ENCODE results near the gene BORCS6. TPM values are rescaled to one million over a fixed set of nuclear protein-coding genes. Genes with fewer than 3 reads are reported as not detected.

Gene BORCS6
- total and polyA plus RNA-seq, 2 of the 13 experiments (the other 11 are each of a cell fraction or from before 2014, with no cell fraction given) = 2.0 to 5.1 TPM

GRCh38 chr17:8210761-8211458 lies 20.9 kb upstream of the BORCS6 start (continued):
- no peak for TF ChIP-seq ZNF557 (CRISPR knock-in tag; IDR thresholded peaks at IDR 0.05)
- no peak for TF ChIP-seq YEATS4 (CRISPR knock-in tag; IDR thresholded peaks at IDR 0.05; ENCODE audit: borderline replicate concordance)
- TF ChIP-seq ELK4 (CRISPR knock-in tag; IDR thresholded peaks at IDR 0.05; ENCODE audit: borderline replicate concordance) = no peak
- no peak for TF ChIP-seq ATF6 (CRISPR knock-in tag; conservative IDR thresholded peaks at IDR 0.05)
- no peak for TF ChIP-seq ZSCAN22 (CRISPR knock-in tag; IDR thresholded peaks at IDR 0.05)
- no peak for TF ChIP-seq GABPB1 (CRISPR knock-in tag; IDR thresholded peaks at IDR 0.05)
- TF ChIP-seq ZFP82 (CRISPR knock-in tag; IDR thresholded peaks at IDR 0.05; ENCODE audit: borderline replicate concordance) = peak; percentile 79; the same call in 1 of the 2 replicates
- no peak for TF ChIP-seq MEIS2 (CRISPR knock-in tag; IDR thresholded peaks at IDR 0.05)
- TF ChIP-seq ZNF142 (CRISPR knock-in tag; IDR thresholded peaks at IDR 0.05) = 0 out of 2 replicates have a peak, but pooled peaks have one; percentile 5
- TF ChIP-seq ARID3A (IDR thresholded peaks at IDR 0.05; ENCODE audit: low read depth, low read length) = peak; percentile 94
- no peak for TF ChIP-seq ZNF343 (CRISPR knock-in tag; IDR thresholded peaks at IDR 0.05)
- peak; percentile 82; the same call in 1 of the 2 replicates for TF ChIP-seq TBX3 (IDR thresholded peaks at IDR 0.05; ENCODE audit: borderline replicate concordance)

Measured in HepG2 (cell line).